Stimulated activated CD8-positive, alpha-beta memory T cell treated with anti-CD3 and anti-CD28 coated beads, Interleukin-4, amount 100 ng/mL, for 48 hours (primary cell): Measurements from ENCODE around the gene MIPOL1.
"Not testable (repeated sequence)": the region's sequence is repeated elsewhere in the genome, so short reads cannot be mapped to it uniquely, and the experiment has no call there.

Source experiments
- DNase-seq: peaks from one replicate; pipeline ENCODE4 v3.0.0-alpha.2; 2020

Gene MIPOL1

DNA sequence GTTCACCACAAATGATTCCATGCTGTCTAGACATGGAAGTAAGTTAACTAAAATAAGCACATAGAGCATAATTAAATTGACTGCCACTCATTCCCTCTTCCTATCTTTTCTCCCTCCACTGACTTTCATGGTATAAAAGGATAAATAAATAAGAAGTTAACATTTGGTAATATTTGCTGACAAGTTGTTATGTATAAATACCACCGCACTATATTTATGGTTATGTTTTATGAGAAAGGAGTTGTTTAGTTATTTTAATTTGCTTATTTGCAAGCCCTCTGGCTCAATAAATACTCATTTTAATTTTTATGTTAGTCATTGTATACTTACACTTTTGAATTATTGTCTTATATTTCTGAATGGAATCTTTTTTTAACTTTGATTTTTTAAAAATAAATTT lies 113.5 kb downstream of the MIPOL1 start:
- no peak for DNase-seq

DNA sequence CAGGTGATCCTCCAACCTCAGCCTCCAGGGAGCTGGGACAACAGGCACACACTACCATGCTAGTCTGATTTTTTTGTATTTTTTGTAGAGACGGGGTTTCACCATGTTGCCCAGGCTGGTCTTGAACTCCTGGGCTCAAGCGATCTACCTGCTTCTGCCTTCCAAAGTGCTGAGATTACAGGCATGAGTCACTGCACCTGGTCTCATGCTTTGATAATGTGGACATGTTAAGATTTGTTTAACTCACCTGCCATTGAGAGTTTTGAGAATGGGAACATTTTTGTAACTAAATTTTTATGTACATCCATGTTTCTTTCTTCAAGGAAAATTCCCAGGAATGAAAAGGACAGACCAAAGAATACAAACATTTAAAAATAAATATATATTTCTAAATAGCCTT lies 121.2 kb downstream of the MIPOL1 start:
- no peak for DNase-seq

DNA sequence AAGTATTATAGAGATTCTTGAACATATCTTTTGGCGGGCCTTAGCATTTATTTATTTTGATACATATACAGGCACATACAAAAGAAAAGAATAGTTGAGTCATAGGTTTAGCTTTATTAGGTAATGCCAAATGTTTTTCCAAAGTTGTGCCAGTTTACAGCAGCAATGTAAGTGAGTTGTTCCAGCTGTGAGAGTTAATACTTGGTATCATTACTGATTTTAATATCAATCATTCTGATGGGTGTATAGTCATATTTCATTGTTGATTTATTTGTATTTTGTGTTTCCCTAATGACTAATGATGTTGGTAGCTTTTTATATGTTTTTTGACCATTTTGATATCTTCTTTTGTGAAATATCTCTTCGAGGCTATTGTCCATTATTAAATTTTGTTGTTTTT lies 122.4 kb downstream of the MIPOL1 start:
- no peak for DNase-seq

DNA sequence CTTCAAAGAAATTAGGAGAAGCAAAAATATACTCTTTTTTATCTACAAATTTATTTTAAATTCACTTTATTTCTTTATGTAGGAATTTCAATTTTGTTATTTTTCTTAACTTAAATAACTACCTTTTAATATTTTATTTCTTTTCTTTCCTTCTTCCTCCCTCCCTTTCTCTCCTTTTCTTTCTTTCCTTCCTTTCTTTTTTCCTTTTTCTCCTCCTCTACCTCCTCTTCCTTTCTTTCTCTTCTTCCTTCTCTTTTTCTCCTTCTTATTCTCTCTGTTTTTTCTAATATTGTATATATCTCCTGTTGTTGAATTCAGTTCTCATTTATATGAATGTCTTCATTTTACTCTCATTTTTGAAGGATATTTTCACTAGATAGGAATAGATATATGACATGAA lies 127.6 kb downstream of the MIPOL1 start:
- no peak for DNase-seq

DNA sequence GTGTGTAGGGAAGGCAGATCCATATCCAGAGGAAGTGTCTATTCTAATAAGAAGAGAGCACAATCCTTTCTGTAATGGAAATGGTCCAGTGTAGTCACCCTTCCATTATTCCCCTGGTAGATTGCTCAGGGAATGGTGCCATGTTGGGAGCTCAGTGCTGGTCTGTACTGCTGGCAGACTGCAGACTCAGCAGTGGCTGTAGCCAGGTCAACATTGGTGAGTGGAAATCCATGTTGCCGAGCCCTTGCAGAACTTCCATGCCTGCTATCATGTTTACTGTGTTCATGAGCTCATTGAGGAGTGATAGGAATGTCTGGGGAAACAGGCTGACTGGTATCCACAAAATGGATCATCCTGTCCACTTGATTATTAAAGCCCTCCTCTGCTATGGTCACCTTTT lies 128.7 kb downstream of the MIPOL1 start:
- no peak for DNase-seq

DNA sequence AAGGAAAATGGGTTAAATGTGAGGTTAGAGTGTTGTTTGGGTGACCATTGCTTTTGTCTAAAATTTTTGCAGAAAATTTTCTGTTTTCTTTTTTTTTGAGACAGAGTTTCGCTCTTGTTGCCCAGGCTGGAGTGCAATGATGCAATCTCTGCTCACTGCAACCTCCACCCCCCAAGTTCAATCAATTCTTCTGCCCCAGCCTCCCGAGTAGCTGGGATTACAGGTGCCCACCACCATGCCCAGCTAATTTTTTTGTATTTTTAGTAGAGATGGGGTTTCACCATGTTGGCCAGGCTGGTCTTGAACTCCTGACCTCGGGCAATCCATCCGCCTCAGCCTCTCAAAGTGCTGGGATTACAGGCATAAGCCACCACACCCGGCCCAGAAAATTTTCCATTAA lies 130.2 kb downstream of the MIPOL1 start:
- DNase-seq, result not testable (repeated sequence)

DNA sequence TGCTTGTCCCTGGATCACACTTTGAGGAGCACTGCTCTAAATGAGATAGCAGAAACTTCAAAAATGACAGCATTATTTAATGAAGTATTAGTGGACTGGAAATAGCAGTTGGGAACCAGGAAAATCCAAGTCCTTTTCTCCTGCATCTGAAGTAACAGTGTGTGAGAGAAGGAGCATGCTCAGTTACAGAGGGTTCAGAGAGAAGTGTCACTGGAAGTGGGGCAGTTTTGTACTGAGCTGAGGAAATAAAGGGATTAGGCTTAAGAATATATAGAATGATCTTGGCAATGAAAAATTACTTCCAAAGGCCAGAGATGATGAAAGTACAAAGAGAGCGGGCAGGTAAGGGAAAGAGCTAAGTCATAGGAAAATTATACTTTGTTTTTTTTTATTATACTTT lies 130.9 kb downstream of the MIPOL1 start:
- DNase-seq, result no peak

DNA sequence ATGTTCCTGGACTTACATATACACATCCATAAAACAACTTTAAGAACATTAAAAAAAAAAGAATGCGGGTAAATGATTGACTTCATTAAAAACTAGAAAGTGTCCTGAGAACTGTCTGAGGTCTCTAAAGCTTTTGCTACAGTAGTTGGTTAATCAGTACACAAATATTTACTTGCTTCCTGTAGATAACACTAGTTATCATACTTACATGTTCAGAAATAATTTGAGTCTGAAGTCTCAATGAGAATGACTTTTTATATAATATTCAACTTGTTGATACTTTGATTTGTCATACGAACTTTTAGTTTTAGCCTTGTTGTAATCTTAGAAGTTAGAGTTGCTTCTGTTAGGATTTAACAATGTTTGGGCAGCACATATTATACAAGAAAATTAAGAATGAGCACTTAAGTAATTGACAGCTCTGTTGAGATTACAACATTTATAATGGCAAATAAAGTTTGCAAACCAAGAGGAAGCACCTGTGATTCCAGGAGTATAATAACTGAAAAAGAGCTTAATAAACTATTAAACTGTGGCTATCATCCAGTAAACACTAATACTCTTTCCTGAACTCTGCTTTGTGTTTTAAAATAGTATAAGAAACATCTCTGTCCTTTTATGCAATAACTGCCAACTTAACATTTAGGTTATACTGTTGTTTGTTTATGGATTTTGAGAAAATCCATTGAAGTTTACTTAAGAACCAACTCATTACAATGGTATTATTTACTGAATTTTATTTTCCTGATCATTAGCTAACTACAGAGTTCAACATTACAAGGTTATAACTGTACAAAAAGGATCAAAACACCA lies 131.7 kb downstream of the MIPOL1 start:
- DNase-seq, result no peak

DNA sequence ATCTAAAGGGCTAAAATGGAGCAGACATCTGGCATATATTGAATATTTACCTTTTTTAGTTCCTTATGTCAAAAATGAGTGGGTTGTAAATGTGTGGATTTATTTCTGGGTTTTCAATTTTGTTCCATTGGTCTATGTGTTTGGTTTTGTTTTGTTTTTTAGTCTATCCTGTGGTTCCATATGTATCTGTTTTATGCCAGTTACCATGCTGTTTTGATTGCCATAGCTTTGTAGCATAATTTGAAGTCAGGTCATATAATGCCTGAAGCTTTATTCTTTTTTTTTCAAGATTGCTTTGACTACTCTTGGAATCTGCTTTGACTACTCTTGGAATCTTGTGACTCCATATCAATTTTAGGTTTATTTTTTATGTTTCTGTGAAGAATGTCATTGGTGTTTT lies 133.2 kb downstream of the MIPOL1 start:
- DNase-seq, result no peak

DNA sequence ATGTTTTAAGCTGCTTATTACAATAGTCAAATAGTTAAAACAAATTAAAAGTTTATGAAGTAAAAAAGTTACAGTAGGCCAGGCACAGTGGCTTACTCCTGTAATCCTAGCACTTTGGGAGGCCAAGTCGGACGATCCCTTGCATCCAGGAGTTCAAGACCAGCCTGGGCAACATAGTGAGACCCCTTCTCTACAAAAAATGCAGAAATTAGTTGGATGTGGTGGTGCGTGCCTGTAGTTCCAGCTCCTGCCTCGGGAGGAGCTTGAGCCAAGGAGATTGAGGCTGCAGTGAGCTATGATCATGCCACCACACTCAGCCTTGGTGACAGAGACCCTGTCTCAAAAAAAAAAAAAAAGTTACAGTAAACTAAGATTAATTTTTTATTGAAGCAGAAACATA lies 142.6 kb downstream of the MIPOL1 start:
- no peak for DNase-seq

DNA sequence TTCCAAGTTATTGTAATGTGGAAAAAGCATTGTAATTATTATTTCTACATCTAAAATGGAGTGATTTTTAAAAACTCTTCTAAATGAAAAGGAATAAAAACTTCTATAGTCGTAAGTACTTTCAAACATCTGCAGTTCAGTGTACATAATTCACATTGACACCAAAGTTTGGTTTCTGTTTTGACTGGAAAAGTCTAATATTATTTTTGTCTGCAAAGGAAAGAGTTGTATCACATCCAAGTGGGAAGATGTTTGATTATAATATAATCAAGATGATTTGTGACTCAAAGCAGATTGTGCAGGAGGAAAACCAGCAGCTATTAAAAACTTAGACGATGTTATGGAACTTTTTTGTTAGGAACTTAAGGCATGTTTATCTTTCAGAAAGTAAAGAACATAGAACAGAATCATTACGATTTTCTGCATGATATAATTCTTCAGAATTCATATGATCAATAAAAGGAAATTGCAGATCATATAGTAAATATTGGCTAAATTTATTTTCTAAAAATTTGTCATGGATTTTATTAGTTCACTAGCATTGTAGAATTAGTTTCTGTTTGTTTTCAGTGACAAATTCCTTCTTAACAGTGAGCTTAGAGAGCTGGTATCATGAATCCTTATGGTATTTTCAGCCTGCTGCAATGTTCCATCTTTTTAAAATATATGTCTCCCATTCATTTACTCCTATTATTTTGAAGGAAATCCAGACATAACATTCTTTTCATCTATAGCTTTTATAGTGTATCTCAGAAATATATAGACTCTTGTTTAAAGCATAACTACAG lies 145.8 kb downstream of the MIPOL1 start:
- no peak for DNase-seq

DNA sequence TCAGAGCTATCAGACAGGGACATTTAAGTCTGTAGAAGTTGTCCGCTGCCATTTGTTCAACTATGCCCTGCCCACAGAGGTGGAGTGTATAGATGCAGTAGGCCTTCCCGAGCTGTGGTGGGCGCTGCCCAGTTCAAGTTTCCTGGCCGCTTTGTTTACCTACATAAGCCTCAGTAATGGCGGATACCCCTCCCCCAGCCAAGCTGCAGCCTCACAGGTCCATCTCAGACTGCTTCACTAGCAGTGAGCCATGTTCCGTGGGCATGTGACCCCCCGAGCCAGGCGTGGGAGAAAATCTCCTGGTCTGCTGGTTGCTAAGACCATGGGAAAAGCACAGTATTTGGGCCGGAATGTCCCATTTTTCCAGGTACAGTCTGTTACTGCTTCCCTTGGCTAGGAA lies 165.9 kb downstream of the MIPOL1 start:
- DNase-seq, result no peak

DNA sequence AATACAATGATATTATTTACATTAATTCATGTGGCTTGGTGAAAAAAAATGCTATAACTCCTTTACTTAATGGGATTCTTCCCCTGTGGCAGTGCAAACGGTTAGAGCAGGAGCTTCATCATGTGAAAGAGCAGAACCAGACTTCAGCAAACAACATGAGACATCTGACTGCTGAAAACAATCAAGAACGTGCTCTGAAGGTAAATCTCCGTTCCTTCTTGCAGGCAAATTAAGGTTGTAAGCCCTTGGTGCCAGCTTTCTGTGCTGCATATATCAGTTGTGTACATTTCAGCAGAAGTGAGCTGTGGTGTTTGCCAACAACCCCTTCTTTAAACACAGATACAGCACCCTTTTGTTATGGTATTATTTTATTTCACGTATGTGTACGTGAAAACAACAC lies 171.7 kb downstream of the MIPOL1 start:
- no peak for DNase-seq

DNA sequence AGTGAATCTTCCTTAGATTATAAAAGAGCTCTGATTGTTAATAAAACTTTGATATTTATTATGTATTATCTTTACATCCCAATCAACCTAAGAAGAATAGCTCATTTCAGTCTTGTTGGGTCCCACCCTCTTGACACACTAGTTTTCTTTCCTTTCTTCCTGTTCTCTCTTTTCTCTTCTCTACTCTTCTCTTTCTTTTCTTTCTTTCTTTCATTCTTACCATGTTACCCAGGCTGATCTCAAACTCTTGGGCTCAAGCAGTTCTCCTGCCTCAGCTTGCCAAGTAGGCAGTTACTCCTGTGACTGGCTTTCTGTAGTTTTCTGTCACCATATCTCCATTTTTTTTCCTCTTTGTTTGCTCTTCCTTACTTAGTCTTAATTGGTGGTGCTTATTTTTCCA lies 177.8 kb downstream of the MIPOL1 start:
- no peak for DNase-seq

DNA sequence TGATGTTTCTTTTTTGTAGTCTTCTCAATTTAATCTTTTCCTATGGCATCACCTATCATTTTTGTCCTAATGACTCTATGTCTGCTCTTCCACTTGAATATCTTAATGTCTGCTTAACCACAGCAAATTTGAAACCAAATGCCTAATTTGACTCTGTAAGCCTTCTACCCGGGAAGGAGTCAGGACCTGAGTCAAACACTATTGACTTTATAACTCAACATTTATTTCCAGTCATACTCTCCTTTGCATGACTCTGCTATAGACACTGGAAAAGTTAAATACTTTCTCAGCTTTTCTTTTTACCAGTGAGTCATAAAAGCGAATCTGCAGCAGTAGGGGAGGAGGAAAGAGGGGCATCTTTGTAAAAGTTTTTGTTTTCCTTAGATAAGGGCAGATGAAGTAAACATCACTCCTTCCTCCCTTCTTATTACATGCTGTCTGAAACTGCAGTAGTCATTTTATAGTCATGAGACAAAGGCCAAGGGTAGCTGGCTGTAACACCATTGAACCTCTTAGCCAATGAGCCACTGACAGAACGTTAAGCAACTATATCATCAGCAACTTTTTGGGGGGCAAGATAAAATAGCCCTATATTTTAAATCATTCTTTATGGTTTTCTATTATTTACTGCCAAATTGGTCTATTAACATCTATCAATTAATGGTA lies 179.3 kb downstream of the MIPOL1 start:
- no peak for DNase-seq

DNA sequence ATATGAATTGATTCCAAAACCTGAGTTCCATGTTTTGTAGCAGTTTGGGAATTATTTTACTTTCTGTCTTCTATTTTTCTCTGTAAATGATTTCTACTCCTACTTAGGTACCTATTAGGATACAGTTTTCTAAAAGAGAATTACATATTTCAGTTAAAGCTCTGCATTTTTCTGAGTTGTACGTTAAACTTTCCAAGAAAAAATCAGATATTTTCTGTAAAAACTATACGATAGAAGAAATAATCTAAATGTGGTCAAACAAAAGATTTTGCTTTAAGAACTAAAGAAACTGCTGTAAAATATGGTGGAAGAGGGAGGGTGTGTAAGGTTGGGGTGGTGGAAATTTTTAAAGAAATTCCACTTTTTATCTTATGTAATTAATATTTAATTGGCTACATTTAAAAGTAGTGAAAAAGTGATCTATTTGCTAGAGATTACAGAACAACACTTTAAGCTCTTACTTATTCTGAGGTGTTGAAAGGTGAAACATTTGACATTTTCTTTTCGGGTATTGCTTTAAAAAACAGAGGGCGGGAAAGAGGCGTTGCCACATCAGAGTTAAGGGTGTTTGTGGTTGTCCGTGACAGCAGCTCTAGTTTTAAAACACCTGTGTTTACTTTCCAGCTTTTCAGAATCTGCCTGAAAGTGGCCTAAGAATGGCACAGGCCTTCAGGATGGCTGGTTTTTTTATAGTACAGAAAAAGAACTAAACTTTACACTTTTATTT lies 187.3 kb downstream of the MIPOL1 start:
- no peak for DNase-seq

DNA sequence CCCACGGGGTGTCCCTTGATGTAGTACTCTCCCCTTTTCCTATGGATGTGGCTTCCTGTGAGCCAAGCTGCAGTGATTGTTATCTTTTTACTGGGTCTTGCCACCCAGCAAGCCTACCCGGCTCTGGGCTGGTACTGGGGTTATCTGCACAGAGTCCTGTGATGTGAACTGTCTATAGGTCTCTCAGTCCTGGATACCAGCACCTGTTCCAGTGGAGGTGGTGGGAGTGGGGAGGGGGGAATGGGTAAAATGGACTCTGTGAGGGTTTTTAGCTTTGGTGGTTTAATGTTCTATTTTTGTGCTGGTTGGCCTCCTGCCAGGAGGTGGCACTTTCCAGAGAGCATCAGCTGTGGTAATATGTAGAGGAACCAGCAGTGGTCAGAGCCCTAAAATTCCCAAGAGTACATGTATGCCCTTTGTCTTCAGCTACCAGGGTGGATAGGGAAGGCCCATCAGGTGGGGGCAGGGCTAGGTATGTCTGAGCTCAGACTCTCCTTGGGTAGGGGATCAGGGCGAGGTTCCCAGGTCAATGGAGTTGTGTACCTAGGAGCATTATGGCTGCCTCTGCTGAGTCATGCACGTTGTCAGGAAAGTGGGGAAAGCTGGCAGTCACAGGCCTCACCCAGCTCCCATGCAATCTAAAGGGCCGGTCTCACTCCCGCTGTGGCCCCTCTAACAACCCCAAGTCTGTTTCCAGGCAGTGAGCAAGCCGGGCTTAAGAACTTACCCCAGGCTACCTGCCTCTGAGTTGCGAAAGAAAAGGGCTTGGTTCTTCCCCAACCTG lies 199.6 kb downstream of the MIPOL1 start:
- DNase-seq, result not testable (repeated sequence)

DNA sequence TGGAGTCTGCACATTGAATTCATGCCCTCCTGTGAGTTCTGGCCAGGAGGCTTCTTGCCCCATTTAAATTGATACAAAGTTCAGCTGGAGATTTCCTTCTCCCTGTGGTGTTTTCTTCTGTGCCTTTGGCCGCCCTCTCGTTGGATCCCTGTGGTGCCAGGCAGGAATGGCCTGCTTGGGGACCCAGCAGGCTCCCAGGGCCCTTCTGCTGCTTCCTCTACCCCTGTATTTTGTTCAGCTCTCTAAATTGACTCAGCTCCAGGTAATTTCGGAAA lies 200.1 kb downstream of the MIPOL1 start:
- no peak for DNase-seq

DNA sequence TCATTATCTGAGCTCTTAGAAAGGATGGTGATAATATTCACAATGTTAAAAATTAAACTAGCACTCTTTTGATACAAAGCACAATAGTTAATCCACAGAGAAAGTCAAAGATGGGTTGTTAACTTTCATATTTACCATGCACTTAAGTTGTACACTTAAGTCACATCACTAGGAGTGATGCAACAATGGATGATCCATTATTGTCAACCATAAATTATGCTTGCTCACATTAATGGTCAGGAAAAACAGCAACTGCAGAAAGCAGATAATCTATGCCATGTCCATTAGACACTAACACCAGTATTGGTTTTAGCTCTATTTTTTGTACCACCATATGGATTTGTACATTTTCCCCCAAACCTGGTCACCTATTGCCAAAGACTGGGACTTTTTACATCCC lies 201.8 kb downstream of the MIPOL1 start:
- no peak for DNase-seq

DNA sequence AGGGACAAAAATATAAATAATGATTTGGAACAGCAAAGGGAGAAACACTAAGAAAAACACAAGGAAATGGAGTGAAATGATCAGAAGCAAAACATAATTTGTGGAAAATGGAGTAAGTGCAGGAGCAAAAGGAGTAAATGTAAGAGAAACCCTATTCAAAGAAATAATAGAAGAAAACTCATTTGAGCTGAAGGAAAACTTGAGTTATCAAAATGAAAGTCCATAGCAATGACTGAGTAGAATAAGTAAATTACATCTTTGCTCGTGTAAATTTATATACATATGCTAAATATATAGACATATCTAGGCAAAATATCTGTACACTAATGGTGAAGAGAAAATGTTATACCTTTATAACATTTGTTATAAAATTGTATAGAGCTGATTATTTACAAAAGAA lies 203.4 kb downstream of the MIPOL1 start:
- no peak for DNase-seq

DNA sequence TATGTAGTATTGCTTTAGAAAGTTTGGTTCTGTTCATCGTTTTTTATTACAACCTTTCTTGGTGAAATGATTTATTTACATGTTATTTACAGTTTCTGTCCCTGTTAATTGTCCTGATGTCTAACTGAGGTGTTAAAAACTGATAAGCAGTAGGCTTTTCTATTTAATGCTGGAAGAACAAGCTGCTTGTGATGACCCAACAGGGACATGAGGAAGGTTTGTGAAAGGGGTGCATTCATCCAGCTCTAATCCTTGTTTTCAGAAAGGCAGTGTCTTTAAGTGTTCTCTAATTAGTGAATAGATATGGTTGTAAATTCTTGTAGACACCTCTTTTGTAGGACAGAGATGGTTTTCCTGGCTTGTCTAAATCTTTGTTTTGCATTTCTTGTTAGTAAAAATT lies 205.9 kb downstream of the MIPOL1 start:
- DNase-seq, result no peak

DNA sequence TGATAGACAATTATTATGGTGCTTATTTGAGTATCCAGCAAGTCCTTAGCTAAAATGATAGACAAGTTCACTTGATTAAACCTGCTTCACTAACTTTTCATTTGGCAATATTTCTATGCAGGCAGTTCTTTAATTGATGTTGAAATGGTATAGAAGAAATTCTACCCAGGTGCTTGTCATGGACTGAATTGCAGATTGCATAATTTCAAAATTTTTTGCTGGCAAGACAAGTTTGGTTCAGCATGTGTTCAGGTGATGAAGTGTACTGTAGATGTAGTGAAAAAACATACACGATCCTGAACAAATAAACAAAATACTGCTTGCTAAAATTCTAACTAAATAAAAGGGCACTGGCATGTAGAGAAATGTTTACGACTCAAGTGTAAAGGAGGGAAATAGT lies 208.4 kb downstream of the MIPOL1 start:
- no peak for DNase-seq
